GM18526 (cell line): ENCODE results near the gene COL1A1.

Source experiments
- POLR2A ChIP-seq: IDR thresholded peaks from 3 replicates; pipeline ENCODE4 v1.6.1; 2011; ENCODE audit not compliant: insufficient read length; ENCODE audit errors: extremely low read depth

Gene COL1A1

GRCh38 chr17:50201276-50201854 is at the start of gene COL1A1:
Gene COL1A1 (minus strand): TSS chr17:50201631. CDS start chr17:50201513, 118 bp downstream.
- no peak for TF ChIP-seq POLR2A

- TF ChIP-seq POLR2A = no peak
Measured at GRCh38 chr17:50248255-50248654, 46.8 kb upstream of the COL1A1 start.

GRCh38 chr17:50244771-50245170 is 43.3 kb upstream of the COL1A1 start:
- no peak for TF ChIP-seq POLR2A

DNA sequence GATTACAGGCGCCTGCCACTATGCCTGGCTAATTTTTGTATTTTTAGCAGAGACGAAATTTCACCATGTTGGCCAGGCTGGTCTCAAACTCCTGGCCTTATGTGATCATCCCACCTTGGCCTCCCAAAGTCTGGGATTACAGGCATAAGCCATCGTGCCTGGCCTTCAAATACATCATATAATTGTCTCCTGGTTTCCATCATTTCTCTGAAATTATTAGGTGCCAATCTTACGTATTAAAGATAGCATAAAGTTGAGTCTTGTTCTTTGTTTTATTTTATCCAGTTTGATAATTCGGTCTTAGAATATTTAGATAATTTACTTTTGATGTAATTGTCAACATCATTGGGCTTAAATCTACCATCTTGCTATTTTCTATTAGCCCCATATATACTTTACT is 40.0 kb upstream of the COL1A1 start:
- no peak for TF ChIP-seq POLR2A

- TF ChIP-seq POLR2A = no peak
Measured at GRCh38 chr17:50240851-50241250, 39.4 kb upstream of the COL1A1 start.

DNA sequence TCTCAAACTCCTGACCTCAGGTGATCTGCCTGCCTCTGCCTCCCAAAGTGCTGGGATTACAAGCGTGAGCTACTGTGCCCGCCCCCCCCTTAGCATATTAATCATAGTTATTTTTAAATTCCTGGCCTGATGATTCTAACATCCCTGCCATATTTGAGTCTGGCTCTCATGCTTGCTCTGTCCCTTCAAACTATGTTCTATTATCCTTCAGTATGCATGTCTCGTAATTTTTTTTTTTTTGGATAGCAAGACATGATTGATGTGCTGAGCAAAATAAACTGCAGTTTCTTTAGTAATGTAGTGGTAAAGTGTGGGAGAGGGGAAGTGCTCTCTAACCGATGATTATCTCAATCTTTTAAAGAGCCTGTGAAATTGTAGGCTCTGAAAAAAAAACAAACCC is 38.5 kb upstream of the COL1A1 start:
- TF ChIP-seq POLR2A = no peak

DNA sequence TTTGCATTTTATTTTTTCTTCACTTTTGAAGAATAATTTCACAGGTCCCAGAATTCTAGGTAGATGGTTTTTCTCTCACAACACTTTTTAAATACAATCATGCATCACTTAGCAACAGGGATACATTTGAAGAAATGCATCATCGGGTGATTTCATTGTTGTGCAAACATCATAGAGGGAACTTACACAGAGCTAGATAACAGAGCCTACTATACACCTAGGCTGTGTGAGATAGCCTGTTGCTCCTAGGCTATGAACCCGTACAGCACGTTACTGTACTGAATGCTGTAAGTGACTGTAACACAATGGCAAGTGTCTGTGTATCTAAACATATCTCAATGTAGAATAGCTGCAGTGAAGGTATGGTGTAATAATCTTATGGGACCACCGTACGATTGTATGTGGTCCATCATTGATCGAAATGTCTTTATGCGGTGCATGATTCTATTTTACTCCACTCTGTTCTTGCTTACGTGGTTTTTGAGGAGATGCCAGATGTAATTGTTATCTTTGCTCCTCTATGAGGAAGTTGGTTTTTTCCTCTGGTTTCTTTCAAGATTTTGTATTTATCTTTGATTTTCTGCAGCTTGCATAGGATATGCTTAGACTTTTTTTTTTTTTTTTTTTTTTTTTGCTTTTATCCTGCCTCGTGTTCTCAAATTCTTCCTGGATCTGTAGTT is 37.3 kb upstream of the COL1A1 start:
- TF ChIP-seq POLR2A = no peak

GRCh38 chr17:50237901-50238300 is 36.5 kb upstream of the COL1A1 start:
- no peak for TF ChIP-seq POLR2A

DNA sequence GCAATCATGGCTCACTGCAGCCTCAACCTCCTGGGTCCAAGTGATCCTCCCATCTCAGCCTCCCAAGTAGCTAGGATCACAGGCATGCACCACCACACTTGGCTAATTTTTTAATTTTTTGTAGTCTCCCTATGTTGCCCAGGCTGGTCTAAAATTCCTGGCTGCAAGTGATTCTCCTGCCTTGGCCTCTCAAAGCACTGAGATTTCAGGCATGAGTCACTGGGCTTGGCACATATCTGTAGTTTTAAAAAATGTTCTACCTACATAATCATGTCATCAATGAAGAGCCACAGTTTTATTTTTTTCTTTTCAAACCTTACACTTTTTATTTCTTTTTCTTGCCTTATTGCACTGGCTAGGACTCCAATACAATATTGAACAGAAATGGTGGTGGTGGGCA is 33.1 kb upstream of the COL1A1 start:
- TF ChIP-seq POLR2A = no peak

GRCh38 chr17:50225701-50226240 is 24.3 kb upstream of the COL1A1 start:
- no peak for TF ChIP-seq POLR2A

GRCh38 chr17:50222922-50223321 is 21.5 kb upstream of the COL1A1 start:
- TF ChIP-seq POLR2A = no peak

GRCh38 chr17:50221864-50222545 is 20.6 kb upstream of the COL1A1 start:
- no peak for TF ChIP-seq POLR2A

DNA sequence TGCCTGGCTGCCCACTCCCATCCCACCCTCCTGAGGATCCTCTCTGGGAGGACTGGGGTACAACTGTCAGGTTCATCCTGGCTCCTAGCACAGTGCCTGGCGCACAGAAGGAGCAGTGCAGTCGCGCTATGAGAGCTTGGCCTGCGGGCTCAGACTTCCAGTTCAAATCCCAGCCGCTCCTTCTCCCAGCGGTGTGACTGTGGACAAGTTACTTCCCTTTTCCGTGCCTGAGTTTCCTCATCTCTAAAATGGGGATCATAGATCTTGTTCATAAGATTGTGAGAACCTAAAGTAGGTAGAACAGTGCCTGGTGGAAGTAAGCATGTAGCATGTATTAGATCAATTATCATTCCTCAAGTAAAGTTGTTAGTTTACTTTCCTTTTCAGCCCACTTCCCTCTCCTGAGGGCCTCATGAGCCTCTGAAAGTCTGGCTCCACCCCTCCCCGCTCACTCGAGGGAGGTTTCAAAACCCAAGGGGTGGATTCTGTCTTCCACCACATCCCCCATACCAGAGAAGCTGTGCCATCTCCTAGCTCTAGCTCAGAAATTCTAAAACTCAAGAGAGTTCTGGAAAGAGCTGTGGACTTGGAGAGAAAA is 19.9 kb upstream of the COL1A1 start:
- TF ChIP-seq POLR2A = no peak

DNA sequence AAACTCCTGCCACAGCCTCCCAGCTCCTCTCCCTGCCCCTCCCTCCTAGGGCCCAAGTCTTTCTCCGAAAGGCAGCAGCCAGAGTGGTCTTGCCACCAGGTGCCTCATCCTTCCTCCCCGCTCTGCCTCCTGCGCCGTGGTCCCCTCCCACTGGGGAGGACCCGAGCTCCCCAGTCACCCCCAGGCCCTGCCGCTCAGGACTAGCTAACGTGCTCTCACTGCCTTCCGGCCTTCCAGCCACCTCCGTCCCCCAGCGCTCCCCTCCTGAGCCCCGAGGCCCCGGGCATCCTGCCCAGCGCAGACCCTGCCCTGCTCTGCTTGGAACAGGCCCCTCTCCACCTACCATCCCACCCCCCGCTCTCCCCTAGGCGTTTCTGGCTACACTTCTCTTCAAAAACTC is 19.4 kb upstream of the COL1A1 start:
- TF ChIP-seq POLR2A = no peak

- TF ChIP-seq POLR2A = no peak
Measured at GRCh38 chr17:50219939-50220465, 18.6 kb upstream of the COL1A1 start.

DNA sequence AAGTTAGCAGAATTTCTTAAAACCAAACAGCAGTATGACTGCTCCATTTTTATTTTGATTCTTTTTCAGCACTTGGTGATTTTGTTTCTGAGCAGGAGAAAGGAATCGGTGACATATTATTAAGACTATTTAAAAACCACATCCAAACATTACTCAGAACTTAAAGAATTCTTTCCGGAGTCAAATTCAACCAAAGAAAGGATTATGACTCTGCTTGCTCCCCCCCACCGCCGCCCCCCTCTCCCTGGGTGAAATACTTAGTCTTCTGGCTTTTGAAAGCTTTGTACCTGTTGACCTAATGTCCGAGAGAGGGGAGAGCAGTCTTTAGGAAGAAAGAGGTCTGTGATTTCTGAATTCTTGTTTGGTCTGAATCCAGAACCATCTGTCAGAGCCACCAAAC is 17.9 kb upstream of the COL1A1 start:
- TF ChIP-seq POLR2A = no peak

- no peak for TF ChIP-seq POLR2A
Measured at GRCh38 chr17:50218771-50219315, 17.4 kb upstream of the COL1A1 start.
